Ureter (tissue), 1 donor: ENCODE results near the gene SHOC2. TPM values are rescaled to one million over a fixed set of nuclear protein-coding genes. Genes with fewer than 3 reads are reported as not detected.
"Not testable (repeated sequence)": the region's sequence is repeated elsewhere in the genome, so short reads cannot be mapped to it uniquely, and the experiment has no call there.

Experiments used
- DNase-seq: peaks from one replicate; pipeline ENCODE4 v3.0.0-alpha.2; 2020; ENCODE audit warnings: low spot score
- total RNA-seq: library from RNA; stranded (reverse); gene quantifications from one replicate; pipeline ENCODE4 v1.2.4, GENCODE V29; 2023
- donor health status: DM: yes; HTN: yes; CAD: no.

The SHOC2 gene
- total RNA-seq, 1 donor from 2014 or later = 68.3 TPM

DNA sequence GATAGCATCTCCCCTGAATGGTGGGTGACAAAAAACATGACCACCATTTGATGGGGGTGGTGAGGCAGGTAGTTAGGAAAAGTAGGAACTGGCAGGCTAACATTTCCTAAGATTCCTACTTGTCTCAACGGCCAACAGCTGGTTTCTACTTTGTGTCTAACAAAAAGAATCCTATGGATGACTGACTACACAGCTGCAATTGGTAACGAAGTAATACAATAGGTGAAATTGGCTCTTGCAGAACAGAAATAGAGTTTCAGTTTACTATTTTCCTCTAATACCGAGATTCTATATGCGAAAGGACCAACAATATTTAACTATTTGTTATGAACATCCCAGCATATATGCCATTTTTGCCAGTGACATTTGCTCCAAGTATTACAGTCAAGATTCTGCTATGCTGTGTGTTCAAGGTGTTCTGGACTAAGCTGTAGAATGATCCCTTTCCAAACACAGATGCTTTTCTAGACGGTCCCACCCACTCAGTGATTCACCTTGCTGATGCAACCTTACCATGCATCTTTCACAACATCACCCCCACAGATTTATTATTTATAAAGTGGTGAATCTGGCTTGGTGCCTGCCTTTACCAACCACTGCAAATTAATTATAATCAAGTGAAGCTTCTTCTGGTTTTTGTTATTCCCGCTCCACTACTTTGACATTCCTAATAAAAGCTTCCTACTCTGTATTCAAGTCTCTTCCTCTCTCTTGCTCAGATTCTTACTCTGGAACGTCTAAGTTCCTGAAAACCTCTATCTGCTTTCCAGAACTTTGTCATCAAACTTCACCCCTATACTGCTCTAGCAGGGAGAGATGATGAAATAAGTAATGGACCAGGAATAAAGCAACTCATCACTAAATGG is 17.2 kb upstream of the SHOC2 start:
- no peak for DNase-seq

DNA sequence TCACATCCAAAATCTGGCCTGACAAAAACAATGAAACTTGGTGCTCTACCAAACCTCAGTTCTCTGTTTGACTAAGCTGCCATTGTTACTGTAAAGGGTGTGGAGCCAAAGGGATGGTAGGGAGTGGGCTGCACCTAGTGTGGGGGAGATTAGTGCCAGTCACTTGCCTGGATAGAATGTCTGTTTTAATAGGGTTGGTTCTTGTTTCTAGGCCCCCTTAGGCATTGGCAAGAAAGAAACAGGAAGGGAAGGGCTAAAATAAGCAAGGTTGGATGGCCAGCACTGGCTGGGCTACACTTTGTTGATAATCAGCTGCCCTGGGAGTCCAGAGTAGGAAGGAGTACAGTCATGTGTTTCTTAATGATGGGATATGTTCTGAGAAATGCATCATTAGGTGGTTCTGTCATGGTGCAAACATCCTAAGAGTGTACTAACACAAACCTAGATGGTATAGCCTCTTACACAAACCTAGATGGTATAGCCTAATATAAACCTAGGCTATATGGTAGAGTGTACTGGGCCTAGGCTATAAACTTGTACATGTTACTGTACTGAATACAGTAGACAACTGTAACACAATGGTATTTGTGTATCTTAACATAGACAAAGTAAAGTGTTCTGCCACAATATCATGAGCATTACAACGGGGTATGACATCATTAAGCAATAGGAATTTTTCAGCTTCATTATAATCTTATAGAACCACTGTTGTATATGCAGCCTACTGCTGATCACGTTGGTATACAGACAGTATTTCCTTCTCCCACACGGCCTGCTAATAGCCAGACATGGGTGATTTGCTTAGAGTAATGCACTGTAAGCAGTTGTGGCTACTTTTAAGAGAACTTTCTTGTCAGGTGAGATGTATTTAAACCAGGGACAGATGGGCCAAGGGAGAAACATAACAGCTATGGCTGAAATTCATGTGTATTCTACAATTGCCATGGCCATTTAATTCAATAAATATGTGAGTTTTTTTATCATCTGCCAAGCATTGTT is 15.8 kb upstream of the SHOC2 start:
- no peak for DNase-seq

DNA sequence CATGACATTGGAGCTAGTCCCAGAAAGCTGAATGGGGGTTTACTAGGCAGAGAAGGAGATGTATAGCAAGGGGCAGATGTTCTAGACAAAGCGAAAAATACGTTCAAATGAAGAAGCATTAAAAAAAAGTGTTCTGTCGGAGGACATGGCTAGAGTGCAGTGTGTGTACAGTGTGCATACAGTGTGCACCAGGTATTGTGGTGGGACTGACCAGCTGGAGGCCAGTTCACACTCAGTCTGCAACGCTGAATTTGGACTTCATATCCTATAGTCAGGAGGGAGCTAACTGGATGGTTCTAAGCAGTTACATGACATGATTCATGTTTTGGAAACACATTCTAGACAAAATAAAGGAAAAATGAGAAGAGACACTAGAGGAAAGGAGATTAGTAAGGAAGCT is 9.3 kb upstream of the SHOC2 start:
- DNase-seq = no peak

DNA sequence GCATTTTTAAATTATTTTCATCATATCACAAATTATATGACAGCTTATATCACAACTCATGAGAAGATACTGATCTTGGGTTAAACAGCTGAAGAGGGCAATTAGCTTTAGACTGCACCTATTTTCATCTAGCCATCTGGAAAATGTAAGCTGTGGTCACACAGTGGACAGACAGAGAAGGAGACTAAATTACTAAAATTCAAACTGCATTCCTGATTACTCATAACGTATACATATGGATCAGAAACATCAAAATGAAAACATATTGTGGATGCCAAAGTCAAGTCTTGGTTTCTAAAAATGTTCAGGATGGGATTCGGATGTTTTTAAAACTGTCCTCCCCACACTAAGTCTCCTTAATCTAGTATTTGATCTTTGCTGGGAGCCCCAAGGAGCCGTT is 7.0 kb upstream of the SHOC2 start:
- no peak for DNase-seq

DNA sequence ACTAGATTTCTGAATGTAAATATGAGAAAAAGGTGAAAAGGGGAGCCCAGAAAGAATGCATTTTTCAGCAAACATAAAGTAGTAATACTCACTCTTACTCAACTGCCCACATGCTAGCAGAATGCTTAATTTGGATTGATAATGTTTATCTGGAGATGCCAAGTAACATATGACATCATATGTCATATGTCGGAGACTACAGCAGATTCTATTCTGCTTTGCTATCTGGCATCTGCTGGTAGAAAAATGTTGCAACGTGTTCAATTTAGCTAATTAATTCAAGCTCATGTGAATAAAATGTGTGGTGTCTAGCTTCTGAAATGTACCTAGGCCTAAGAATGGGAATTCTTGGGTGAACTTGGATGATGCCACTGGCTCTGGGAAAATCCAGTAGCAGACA is 5.0 kb upstream of the SHOC2 start:
- no peak for DNase-seq

DNA sequence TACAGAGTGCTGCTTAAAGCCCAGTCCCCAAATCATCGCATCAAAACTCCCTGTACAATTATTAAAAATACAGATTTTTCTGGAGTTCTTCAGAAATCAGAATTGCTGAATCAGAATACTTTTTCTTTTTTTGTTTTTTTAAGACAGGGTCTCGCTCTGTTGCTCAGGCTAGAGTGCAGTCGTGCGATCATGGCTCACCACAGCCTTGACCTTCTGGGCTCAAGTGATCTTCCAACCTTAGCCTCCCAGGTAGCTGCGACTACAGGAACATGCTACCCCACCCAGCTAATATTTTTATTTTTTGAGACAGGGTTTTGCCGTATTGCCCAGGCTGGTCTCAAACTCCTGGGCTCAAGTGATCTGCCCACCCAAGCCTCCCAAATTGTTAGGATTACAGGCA is 4.4 kb upstream of the SHOC2 start:
- DNase-seq = no peak

DNA sequence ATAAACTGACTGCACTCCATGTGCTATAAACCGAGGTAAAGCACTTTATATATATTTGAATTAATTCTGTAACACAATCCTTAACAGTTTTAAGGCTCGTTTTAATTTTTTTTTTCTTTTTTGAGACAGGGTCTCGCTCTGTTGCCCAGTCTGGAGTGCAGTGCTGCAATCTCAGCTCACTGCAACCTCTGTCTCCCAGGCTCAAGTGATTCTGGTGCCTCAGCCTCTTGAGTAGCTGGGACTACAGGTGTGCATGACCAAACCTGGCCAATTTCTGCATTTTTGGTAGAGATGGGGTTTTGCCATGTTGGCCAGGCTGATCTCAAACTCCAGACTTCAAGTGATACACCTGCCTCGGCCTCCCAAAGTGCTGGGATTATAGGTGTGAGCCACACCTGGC is 3.8 kb upstream of the SHOC2 start:
- DNase-seq = not testable (repeated sequence)

DNA sequence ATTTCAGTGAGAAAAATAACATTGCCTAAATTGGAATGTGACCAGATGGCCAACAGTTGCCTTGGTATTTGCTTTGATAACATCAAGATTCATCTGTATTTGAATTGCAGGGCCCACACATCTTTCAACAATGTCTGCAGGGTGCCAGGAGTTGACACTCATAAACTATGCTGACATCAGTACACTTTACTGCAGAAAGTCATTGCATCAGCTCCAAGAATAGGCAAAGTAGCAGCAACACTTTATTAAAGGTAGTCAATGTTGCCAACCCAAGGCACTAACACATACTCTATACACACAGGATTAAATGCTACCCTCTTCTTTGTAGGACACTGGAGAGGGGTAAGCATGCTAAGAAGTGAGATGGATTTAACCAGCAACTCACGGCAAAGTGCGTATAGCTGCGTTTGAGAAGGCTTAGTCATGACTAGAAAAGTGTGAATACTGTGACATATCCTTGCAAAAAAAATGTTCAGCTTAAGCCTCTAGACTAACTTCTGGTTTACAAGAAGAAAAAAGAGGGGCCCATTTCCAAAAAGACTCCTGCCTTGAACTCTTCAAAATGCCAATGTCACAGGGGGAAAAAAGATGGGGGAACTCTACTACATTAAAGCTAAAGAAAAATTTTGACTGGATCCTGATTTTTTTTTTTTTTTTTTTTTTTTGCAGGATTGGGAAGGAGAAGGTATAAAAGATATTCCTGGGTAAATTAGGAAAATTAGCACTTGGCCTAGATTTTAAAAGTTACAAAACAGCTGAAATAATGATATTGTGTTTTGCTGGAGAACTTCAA is 2.7 kb upstream of the SHOC2 start:
- no peak for DNase-seq

DNA sequence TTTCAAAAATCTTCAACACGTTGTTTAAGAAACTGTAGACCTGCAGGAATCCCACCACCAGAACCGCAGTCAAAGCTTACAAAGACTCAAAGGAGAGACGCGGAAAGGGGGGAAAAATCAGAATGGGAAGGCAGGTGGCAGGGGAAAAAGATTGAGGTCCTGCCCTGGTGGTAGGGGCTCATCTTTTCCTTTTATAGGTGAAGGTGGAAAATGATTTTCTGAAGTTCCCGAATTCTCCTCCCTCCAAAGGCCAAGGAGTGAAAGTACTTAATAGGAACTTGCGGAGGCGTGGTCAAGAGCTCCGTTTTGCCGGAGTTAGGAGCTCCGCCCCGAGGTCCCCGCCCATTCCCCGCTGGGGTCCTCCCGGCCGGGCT is 1.1 kb upstream of the SHOC2 start:
- peak; percentile 97 for DNase-seq

DNA sequence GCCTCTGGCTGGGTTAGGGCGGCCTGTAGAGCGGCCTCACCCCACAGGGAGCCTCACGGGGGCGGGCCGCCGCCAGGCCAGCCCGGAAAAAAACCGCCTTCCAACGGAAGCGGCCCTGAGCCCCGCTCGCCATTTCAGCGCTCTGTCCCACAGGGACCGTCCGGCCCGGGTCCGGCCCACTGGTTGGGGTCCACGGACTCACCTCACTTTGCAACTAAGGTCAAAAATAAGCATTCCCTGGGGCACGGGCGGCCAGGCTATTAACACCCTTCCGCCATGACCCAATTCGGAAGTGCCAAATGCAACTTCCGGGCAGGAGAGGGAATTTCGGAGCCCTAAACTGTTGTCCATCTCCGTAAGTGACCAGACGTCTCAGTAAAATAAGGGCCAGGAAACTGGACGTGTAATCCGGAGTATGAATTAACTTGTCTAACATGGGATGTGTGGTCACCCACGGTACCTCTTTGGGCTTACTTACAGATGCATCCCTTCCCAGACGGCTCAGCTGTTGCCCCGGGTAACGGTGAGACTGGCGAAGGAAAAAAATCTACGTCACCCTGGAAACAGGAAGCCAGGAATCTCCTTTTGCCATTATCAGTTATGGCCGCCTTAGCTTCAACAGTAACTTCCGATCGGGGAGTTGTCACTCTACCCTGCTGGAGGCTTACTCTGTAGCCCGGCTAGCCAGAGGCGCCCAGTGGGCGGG is 608 bp upstream of the SHOC2 start, which contains the start of gene BBIP1:
Gene BBIP1 (minus strand): TSS at position 538 of the 706 bp plus-strand sequence. CDS start 1,023 bp downstream, outside the sequence.
- DNase-seq = peak; percentile 99

DNA sequence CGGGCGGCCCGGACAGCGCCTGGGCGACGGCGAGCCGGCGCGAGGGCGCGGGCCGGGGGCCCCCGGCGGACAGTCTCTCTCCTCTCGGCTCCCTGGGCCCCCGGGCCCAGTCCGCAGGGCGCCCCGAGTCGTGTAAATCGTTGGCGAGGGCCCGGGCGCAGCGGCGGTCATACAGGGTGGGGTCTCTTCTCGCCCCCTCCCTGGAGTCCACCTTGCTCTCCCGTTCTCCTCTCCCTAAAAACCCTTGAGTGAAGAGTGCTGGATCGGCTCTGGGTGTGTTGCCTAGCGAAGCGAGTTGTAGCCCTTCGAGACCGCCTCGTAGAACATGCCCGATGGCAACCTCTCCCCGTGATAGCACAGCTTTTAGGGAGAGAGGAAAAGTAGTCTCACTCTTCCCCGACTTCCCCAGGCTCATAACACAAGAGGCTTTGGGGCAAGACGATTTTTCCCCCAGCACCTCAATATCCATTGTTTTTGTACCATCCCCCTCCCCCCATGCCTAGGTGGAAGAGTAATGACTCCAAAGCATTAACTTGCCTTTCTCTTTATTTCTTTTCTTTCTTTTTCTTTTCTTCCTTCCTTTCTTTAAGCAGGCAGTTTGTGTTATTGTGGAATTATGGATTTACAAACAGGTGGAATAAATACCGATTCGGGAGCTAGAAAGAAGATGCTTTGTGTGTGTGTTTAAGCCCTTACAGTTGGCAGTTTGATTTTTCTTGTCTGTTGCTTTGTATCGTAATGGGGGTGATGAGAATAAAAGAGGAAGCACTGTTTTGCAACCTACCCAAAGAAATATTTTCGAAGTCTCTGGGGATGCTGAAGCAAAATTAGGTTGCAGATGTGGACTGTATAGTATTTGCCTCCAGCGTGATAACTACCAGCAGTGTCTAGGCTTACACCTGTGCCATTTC is 822 bp downstream of the SHOC2 start:
- peak; percentile 48 for DNase-seq

DNA sequence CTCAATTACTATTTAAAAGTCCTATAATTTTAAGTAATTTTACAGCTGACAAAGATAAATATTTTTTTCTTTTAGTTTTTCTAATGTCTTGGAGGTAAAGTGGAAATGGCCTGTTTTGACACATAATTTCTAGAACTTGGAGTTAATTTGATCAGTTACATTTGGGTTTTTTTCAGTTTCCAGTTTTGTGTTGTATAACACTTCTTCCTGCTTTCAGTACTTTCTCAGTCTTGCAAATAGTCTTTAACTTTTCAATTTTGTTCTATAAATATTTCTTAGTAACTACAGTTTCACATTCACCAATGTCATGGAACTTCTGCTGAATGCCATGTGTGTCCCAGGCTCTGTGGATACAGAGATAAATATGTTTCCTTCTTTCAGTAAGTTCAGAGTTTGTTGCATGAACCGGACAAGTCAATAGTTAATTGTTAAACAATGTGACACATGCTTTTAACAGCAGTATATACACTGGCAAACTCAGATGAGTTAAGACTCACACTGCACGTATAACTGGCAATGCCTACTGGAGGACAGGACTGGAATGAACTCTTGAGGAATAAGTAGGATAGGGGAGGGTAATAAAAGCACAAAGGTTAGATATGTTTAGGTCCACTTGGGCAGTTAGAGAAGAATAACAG is 4.6 kb downstream of the SHOC2 start:
- DNase-seq = no peak

DNA sequence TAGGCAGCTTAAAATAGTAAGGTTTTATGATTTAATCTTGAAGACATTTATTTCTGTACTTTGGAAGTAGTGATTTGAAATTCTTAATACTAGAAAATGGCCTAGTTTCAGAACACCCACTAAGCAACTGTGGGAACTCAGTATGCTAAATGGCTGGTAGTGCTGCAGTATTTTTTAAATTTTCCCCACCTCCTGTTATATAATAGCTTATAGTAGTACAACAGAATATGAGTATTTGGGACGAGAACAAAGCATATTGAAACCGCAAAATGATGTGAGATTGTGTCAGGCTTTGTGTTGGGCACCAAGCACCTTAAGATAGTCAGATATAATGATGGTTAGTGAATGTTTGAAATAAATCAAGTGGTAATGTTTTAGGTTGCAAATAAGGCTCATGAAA is 8.1 kb downstream of the SHOC2 start:
- no peak for DNase-seq

DNA sequence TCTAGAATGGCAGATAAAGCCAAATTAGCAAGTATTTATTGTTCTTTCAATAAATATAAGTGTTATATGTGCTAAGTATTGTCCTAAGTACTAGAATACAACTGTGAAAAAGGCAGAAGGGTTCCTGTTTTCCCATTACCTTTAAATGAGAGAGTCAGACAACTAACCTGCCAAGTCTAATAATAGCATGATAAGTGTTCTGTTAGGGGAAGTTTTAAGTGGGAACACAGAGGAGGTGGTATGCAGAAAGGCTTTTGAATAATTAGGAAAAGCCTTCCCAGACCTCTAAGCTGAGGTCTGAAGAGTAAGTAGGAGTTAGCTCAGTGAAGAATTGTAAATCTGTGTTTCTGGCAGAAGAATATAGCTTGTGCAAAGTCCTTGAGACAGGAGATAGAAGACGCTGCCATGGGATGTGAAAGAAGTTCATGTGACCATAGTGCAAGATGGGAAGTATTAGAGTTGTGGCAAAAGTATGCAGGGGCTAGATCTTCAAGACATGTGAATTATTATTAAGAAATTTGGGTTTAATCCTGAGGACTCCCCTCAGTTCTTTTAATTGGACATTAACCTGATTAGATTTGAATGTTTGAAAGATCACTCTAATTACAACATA is 12.5 kb downstream of the SHOC2 start:
- DNase-seq = no peak

DNA sequence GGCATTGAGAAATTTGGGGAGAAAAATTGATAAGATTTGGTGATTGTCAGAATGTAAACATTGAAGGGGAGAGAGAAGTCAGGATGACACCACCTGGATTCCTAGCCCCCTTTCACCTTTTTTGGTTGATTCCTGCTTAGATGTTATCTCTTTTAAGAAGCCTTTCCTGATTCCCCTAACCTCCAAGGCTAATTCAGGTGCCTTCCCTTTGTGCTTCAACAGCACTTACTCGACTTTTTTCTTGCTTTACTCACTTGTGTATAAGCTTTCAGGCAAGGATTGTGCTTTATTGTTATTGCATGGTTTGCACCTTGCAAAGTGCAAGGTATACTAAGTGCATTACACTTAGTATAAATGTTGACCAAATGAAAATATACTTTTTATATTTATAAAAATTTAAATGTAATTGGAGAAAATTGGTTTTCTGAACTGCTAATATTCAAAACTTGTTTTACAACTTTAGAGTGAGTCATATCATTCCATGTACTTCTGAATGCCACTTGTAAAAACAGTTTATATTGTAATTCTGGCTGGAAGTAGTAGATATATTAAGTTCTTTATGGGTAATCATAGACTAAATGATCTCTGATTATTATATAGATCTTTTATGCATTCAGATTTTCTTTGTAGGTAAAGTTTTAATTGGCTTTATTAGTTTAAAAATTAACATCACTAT is 13.2 kb downstream of the SHOC2 start:
- no peak for DNase-seq

DNA sequence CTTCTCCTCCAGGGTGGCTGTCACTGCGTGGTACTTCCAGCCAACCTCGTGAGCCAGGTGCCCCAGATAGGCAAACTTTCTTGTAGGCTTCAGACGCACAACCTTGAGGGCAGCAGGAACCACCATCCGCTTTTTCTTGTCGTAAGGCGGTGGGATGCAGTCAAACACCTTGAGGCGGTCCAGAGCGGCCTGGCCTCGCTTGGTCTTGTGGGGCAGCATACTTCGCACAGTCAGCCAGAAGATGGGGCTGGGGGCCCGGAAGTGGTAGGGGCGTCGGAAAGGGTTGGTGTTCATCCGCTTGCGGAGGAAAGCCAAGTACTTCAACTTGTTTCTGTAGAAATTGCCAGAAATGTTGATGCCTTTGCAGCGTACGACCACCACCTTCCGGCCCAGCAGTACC is 17.4 kb downstream of the SHOC2 start:
- no peak for DNase-seq

DNA sequence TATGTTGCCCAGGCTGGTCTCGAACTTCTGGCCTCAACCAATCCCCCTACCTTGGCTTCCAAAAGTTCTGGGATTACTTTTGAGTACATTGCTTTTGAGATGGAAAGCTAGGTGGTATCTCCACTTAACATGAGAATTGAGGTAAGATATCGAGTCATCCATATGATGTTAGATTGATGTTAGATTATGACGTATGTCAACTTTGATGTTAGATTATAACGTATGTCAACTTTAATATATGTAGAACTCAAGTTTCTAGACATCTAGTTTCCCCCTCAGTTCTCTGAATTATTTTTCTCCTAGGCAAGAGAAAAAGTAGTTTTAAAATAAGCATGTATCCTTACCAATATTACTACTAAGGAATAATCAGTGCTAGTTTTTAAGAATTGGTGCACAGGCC is 20.0 kb downstream of the SHOC2 start:
- DNase-seq = no peak

DNA sequence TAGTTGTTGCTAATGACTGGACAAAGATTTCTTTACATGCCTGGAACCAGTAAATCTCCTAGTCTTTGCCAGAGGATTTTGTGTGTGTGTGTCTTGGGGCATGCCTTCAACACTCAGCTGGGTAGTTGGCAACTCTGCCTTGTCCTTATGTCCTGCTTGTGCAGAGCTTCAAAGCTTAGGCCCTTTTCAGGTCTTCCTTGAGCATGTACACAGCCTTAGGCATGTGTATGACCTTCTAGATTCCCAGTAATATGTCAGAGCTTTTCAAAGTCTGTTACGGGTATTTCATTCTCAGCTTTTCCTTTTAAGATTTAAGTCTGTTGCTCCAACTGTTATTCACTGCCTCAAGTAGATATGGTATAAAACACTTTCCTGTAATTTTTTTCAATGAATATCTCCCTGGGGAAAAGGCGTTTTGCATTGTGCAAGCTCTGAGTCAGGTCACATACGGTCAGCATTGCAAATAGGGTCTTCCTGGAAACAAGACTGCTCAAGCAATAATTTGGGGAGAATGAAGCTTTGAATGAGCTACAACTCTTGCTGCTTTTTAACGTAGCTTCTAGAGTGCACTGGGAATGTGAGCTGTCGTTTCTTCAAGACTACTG is 25.5 kb downstream of the SHOC2 start:
- no peak for DNase-seq
